Stimulated activated CD8-positive, alpha-beta memory T cell treated with anti-CD3 and anti-CD28 coated beads, Interleukin-12 subunit alpha, Interleukin-12 subunit beta, amount 100 ng/mL, for 4 hours (primary cell): ENCODE results near the gene TIMM23B.
"Not testable (repeated sequence)": the region's sequence is repeated elsewhere in the genome, so short reads cannot be mapped to it uniquely, and the experiment has no call there.

ENCODE experiments used
- DNase-seq: peaks from one replicate; pipeline ENCODE4 v3.0.0-alpha.2; 2020; ENCODE audit warnings: low read depth

The TIMM23B gene

DNA sequence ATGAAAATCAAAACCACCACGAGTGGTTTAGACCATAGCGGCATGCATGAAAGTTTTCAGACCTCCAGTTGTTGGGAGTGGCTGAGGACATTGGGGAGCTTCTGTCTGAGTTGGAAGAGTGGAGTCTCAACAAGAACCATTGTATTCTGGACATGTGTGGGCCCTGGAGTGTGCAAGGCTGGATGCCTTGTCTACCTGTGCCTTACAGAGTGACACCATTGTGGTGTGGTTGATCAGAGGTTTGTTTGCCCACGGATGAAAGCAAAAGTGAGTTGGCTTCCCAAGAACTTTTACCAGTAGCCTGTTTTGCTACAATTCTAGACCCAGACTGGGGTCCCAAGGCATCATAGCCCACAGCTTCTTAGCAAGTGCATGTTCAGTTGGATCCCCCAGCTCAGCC lies 35.9 kb downstream of the TIMM23B start:
- DNase-seq: not testable (repeated sequence)

DNA sequence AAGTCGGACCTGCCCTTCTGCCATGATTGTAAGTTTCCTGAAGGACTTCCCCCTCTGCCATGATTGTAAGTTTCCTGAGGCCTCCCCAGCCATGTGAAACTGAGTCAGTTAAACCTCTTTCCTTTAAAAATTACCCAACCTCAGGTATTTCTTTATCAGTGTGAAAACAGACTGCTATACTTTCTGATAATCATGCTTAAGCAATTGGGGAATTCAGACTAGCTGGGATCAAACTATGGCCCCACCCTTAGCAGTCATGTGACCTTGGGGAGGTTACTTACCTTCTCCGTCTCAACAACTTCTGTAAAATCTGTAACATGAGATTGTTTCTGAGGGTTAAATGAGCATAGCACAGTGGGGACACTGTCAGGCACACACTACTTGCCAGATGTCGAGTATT lies 45.4 kb downstream of the TIMM23B start:
- not testable (repeated sequence) for DNase-seq

DNA sequence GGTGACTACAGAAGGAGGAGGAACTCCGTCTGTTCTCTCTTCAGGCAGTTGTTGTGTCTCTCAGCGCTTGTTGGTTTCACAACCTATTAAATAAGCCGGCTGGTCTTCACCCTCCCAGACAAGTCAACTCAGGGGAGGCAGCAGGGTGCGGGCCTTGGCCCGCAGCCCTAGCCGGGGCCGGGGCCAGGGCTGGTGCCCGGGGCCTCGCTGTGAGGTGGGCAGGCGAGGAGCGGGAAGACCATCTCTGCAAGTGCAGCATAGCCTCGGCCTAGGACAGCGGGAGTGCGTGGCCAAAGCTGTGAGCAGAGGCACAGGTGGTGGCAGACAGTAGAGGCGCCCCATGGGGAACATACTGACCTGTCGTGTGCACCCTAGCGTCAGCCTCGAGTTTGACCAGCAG lies 46.5 kb downstream of the TIMM23B start, which contains the start of gene AGAP6:
AGAP6 (plus strand) TSS at position 31 of the 400 bp plus-strand sequence; CDS start at position 341, 310 bp downstream.
- DNase-seq: not testable (repeated sequence)

DNA sequence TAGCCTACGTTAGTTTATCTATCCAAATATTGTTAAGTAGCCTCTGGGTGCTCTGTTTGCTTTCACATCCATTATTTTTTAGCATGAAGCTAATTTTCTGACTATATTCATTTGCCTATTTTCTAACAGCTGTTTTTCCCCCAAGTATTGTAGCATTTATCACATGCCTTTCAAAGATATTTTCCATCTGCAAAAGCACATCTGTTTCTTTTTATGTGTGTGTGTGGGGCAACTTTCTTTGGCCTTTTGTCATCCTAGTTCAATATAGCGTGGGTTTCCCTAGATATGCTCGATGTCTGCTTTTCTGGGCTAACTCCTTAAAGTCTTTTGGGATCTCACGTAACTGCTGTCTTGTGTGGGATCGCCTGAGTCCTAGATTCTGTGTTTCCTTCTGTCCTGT lies 53.5 kb downstream of the TIMM23B start:
- DNase-seq: not testable (repeated sequence)

DNA sequence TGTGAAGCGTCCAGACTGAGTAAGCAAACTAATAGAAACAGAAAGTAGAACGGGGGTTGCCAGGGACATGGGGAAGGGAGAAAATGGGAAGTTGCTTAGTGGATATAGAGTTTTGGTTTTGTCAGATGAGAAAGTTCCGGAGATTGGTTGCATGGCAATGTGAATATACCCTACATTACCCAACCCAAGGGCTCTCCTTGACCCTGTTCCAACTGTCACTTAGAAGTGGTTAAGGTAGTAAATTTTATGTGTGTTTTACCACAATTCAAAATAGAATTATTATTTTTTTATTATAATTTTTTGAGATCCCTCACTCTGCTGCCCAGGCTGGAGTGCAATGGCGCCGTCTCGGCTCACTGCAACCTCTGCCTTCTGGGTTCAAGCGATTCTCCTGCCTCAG lies 72.2 kb downstream of the TIMM23B start:
- not testable (repeated sequence) for DNase-seq

DNA sequence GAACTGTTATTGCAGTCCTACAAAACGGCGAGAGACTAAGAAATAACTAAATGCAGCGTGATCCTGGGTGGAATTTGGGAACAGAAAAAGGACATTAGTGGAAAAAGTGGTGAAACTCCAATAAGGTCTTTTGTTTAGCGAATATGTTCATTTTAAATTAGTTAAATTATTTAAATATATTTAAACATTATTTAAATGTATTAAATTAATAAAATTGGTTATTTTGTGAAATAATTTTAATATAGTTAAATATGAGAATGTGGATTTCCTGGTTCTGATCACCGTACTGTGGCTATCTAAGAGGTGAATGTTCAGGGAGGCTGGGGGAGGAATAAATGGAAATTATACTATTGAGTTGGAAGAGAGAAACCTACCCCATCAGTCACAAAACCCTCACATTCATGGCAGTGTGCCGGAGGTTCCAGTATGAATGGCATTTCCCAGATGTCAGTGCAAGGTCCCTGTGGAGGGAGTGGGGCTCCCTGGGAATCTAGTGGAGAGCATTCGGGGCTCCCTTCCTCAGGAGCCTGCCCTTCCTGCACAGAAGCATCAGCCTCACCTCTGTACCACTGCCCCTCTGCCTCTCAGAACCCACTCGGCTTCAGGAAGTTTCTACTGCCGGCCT lies 73.9 kb downstream of the TIMM23B start:
- not testable (repeated sequence) for DNase-seq

DNA sequence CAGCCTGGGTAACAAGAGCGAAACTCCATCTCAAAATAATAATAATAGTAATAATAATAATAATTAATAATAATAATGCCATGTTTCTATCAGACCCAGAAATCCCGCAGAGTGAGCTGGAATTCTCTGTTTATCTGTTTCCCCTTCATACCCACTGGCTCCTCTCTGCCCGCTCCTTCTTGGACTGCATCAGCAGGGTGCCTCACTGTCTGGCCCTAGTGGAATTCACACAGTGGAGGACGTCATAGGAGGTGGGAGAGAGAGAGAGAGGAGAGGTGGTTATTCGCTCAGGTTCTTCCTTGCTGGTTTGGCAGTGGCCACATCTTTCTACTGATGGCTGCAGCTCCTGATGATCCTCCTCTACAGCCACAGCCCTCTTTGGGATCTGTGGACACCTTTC lies 75.1 kb downstream of the TIMM23B start:
- not testable (repeated sequence) for DNase-seq

DNA sequence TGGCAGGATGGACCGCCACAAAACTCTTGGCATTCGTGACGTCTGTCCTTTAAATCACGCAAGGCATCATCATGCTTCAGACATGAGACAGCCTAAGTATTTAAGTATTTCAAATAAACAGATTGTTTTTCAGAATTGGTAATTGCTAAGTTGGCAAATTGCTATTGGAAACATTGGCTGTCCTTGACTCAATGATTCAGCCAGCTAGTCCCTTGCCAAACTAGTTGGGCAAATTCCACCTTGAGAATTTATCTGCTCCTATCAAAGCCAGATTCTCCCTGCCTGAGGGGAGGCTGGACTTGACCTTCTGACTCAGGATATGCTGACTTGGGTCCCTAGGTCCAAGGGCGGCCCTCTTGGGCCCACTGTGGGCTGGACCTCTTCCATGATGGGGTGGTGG lies 75.8 kb downstream of the TIMM23B start:
- DNase-seq: not testable (repeated sequence)

DNA sequence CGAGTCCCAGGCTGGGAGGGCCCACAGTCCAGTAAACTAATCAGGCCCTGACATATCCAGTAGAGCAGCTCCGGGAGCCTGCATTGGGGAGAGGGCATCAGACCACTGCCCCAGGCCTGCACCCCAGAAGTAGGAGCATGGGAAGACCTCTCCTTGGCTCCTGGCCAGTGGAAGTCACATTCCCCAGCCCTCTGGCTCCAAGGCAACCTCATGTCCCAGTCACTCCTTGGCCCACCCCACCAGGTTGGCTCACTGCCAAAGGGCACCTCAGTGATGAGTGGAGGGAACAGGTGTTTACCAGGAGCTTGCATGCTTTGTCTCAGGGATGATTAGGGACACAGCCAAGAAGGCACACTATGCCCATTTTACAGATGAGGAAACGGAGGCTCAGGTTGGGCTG lies 77.4 kb downstream of the TIMM23B start:
- DNase-seq: not testable (repeated sequence)

DNA sequence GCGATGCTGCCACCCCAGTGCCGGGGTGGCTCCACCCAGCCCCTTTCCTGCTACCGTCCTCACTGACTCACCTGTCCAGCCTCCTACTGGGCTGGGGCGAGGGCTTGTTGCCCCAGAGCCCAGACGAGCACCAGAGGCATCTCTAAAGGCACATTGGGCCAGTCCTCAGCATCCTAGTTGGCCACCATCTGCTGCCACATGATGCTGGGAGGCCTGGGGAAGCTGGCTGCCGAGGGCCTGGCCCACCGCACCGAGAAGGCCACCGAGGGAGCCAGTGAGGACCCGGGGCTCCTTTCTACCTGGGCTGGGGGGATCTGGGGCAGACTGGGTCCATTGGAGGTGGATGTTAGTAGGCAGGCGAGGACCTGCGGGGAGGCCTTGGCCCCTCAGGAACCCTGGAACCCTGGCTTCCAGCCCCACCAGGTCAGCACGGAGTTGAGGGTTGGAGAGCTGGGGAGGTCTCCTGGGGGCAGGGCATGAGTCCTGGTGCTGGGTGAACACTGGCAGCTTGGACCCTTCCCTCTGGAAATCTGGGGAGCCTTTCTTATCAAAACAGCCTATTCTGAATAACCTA lies 78.7 kb downstream of the TIMM23B start:
- not testable (repeated sequence) for DNase-seq

DNA sequence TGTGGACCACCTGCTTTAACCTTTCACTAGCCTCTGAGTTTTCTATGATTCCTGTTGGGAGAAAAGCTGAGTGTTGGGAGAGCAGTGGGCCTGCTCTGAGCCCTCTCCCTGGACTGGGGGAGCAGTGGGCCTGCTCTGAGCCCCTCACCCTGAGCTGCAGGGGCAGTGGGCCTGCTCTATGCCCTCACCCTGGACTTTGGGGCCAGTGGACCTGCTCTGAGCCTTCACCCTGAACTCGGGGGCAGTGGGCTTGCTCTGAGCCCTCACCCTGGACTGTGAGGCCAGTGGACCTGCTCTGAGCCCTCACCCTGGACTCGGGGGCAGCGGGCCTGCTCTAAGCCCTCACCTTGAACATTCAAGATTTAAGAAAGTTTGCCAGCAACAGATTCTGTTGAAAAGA lies 79.8 kb downstream of the TIMM23B start:
- DNase-seq: no peak
